Ishikawa (cell line): Measurements from ENCODE around the gene NHS.

Experiments used
- REST ChIP-seq: IDR thresholded peaks from 2 replicates; pipeline ENCODE4 v1.6.1; 2012; ENCODE audit warnings: low read depth, mild to moderate bottlenecking
- TEAD4 ChIP-seq: IDR thresholded peaks from 2 replicates; pipeline ENCODE4 v1.6.1; 2012
- ZBTB7A ChIP-seq: IDR thresholded peaks from 2 replicates; pipeline ENCODE4 v1.6.1; 2012; ENCODE audit warnings: low read depth

- TF ChIP-seq REST = no peak
- no peak for TF ChIP-seq ZBTB7A
- TF ChIP-seq TEAD4 = no peak
Observed at GRCh38 chrX:17376431-17377077, 1.6 kb downstream of the NHS start.
